Breast epithelium (tissue), 4 donors: Measurements from ENCODE around the gene PTPRO. TPM values are rescaled to one million over a fixed set of nuclear protein-coding genes. Genes with fewer than 3 reads are reported as not detected.

ENCODE experiments used
- DNase-seq, 2 donors: peaks; one replicate each; pipeline ENCODE4 v3.0.0-alpha.2; 2019; ENCODE audit warnings: low spot score in 2 of 2
- H3K27ac ChIP-seq, 2 donors: fragments of 200-600 bp; sonication (generic) in 1 of 2; one replicate each; pipeline ENCODE4 v1.5.1; 2016 to 2019; ENCODE audit warnings: mild to moderate bottlenecking in 1 of 2
- H3K27me3 ChIP-seq, 2 donors: fragments of 200-600 bp; sonication (generic) in 1 of 2; one replicate each; pipeline versions ENCODE4 v1.5.1 to v1.6.0; 2017 to 2019; ENCODE audit warnings: control low read depth in 1 of 2, mild to moderate bottlenecking in 1 of 2
- H3K36me3 ChIP-seq: fragments of 200-600 bp; one replicate; pipeline ENCODE4 v1.5.1; 2019
- H3K4me1 ChIP-seq, 2 donors: fragments of 200-600 bp; sonication (generic); one replicate each; pipeline ENCODE4 v1.5.1; 2016 to 2019; ENCODE audit warnings: control low read depth in 1 of 2
- H3K4me3 ChIP-seq, 3 donors: fragments of 200-600 bp; sonication (generic); 1 replicate in 2 of 3; 2 replicates in 1 of 3; pipeline ENCODE4 v1.5.1; 2016 to 2019; ENCODE audit warnings: mild to moderate bottlenecking in 3 of 3, moderate library complexity in 2 of 3
- H3K9me3 ChIP-seq, 2 donors: fragments of 200-600 bp; sonication (generic) in 1 of 2; one replicate each; pipeline ENCODE4 v1.5.1; 2016 to 2019; ENCODE audit warnings: control low read depth in 1 of 2
- CTCF ChIP-seq, 3 donors: fragments of 450-650 bp; IDR thresholded peaks; one replicate each; pipeline ENCODE4 v1.5.1; 2016 to 2017; ENCODE audit warnings: antibody characterized with exemption in 3 of 3, mild to moderate bottlenecking in 3 of 3, moderate library complexity in 3 of 3
- POLR2A ChIP-seq: fragments of 450-650 bp; IDR thresholded peaks from one replicate; pipeline ENCODE4 v1.6.1; 2016; ENCODE audit warnings: antibody characterized with exemption, mild to moderate bottlenecking, moderate library complexity
- POLR2AphosphoS5 ChIP-seq, 3 donors: sonication (generic); formaldehyde crosslinking; IDR thresholded peaks; one replicate each; pipeline ENCODE4 v1.6.1; 2017; ENCODE audit warnings: antibody characterized with exemption in 3 of 3
- intact Hi-C: fragments of 100-400 bp; cut with DNase I; formaldehyde crosslinking; loops from one replicate; pipeline ENCODE4 v1.15.1; 2023; ENCODE audit warnings: low total_unique reads
- total RNA-seq, 3 donors: library from RNA; depleted of rRNA; stranded (reverse); fragments of >200 nt; gene quantifications; one replicate each; pipeline ENCODE4 v1.1.0, GENCODE V29; 2016

PTPRO gene
- total RNA-seq, 3 donors from 2014 or later = 1.3 to 5.3 (median 2.5) TPM

- intact Hi-C loops = no loop called here
- DNase-seq = no peak
- TF ChIP-seq CTCF (IDR thresholded peaks at IDR 0.05) (no peak), POLR2A (no peak), POLR2AphosphoS5 (IDR thresholded peaks at IDR 0.05) (no peak)
These were observed 166.2 kb downstream of the PTPRO start for GRCh38 chr12:15488481-15488880.

GRCh38 chr12:15494329-15495046, 172.2 kb downstream of the PTPRO start:
- no peak overlapping the region for H3K4me3 ChIP-seq
- no peaks in the 10 kb centered on the region for H3K36me3 ChIP-seq
- no peak for TF ChIP-seq CTCF (IDR thresholded peaks at IDR 0.05)
- no peak for TF ChIP-seq POLR2AphosphoS5 (IDR thresholded peaks at IDR 0.05)
- TF ChIP-seq POLR2A = no peak
- H3K9me3 ChIP-seq = peaks cover 0 to 5% of the 10 kb centered on the region in 2 donors
- DNase-seq = no peak
- H3K27me3 ChIP-seq = no peaks in the 10 kb centered on the region
- H3K4me1 ChIP-seq = no peaks in the 10 kb centered on the region
- intact Hi-C loops = no loop called here
- no peak overlapping the region for H3K27ac ChIP-seq

More at GRCh38 chr12:15488481-15488880, 166.2 kb downstream of the PTPRO start:
- Histone ChIP-seq H3K27me3 (no peaks in the 10 kb centered on the region), H3K9me3 (peaks cover 0 to 5% of the 10 kb centered on the region in 2 donors), H3K36me3 (no peaks in the 10 kb centered on the region), H3K27ac (no peak overlapping the region), H3K4me3 (no peak overlapping the region), H3K4me1 (no peaks in the 10 kb centered on the region)

GRCh38 chr12:15495746-15496145, 173.4 kb downstream of the PTPRO start:
- Histone ChIP-seq H3K27me3 (no peaks in the 10 kb centered on the region), H3K27ac (no peak overlapping the region), H3K4me3 (no peak overlapping the region), H3K9me3 (peaks cover 0 to 5% of the 10 kb centered on the region in 2 donors), H3K36me3 (no peaks in the 10 kb centered on the region), H3K4me1 (no peaks in the 10 kb centered on the region)
- no peak for TF ChIP-seq CTCF (IDR thresholded peaks at IDR 0.05)
- no peak for TF ChIP-seq POLR2A
- TF ChIP-seq POLR2AphosphoS5 (IDR thresholded peaks at IDR 0.05) = no peak
- DNase-seq = no peak
- intact Hi-C loops = no loop called here

GRCh38 chr12:15496738-15497137, 174.4 kb downstream of the PTPRO start:
- no peaks in the 10 kb centered on the region for H3K27me3 ChIP-seq
- intact Hi-C loops = no loop called here
- H3K9me3 ChIP-seq = peaks cover 0 to 5% of the 10 kb centered on the region in 2 donors
- no peaks in the 10 kb centered on the region for H3K4me1 ChIP-seq
- no peak for DNase-seq
- no peak for TF ChIP-seq CTCF (IDR thresholded peaks at IDR 0.05)
- no peak for TF ChIP-seq POLR2AphosphoS5 (IDR thresholded peaks at IDR 0.05)
- TF ChIP-seq POLR2A = no peak
- H3K27ac ChIP-seq = no peak overlapping the region
- H3K4me3 ChIP-seq = no peak overlapping the region
- H3K36me3 ChIP-seq = no peaks in the 10 kb centered on the region

- Histone ChIP-seq H3K27ac (no peak overlapping the region), H3K4me1 (no peaks in the 10 kb centered on the region), H3K4me3 (no peak overlapping the region), H3K9me3 (peaks cover 0 to 3% of the 10 kb centered on the region in 2 donors), H3K27me3 (no peaks in the 10 kb centered on the region), H3K36me3 (no peaks in the 10 kb centered on the region)
- TF ChIP-seq CTCF (IDR thresholded peaks at IDR 0.05) (no peak), POLR2AphosphoS5 (IDR thresholded peaks at IDR 0.05) (no peak)
- DNase-seq = no peak
- intact Hi-C loops = no loop called here
These were observed 175.5 kb downstream of the PTPRO start for GRCh38 chr12:15497671-15498292.
